Posterior vena cava (tissue), 2 donors: Measurements from ENCODE around the gene GANC. TPM values are rescaled to one million over a fixed set of nuclear protein-coding genes. Genes with fewer than 3 reads are reported as not detected.

Experiments used
- DNase-seq: peaks from one replicate; pipeline ENCODE4 v3.0.0-alpha.2; 2020; ENCODE audit warnings: low spot score
- intact Hi-C, 2 donors: fragments of 100-400 bp; cut with DNase I; formaldehyde crosslinking; loops; one replicate each; pipeline versions ENCODE4 v1.14.1 to v1.14.2; 2022 to 2023
- total RNA-seq, 2 donors: library from RNA; stranded (reverse); fragmentation: NEBNext Ultra II Directional; extraction: Animal tissue kit (Norgen Biotek cat#: 25700); gene quantifications; one replicate each; pipeline ENCODE4 v1.2.1, GENCODE V29; 2021
- donor health status: DM: yes; HTN: yes; CAD: no.
- donor health status: DM: yes; HTN: yes; CAD: no.

The GANC gene
- total RNA-seq, 2 donors from 2014 or later: 30.9 to 34.8 TPM

DNA sequence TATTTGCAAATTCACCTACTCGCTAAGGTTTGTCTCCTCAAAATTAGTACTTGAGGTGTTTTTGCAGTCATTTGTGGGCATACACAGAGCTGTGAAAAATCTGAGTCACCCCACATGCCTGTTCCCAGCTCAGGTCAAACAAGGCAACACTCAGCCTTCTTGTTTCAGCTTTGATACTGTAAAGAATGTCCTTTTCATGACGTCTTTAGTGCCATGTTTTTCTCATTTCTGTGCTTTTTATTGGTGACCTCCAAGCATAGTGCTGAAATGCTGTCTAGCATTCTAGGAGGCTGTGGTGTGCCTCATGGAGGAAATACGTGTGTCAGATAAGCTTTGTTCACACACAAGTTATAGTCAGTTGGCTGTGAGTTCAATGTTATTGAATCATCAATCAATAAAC is 95.1 kb downstream of the GANC start:
- intact Hi-C loops: no loop called here

GRCh38 chr15:42371096-42371495 is 98.1 kb downstream of the GANC start:
- intact Hi-C loops: no loop called here
- no peak for DNase-seq

More for the DNA sequence above, 95.1 kb downstream of the GANC start:
- DNase-seq: no peak

DNA sequence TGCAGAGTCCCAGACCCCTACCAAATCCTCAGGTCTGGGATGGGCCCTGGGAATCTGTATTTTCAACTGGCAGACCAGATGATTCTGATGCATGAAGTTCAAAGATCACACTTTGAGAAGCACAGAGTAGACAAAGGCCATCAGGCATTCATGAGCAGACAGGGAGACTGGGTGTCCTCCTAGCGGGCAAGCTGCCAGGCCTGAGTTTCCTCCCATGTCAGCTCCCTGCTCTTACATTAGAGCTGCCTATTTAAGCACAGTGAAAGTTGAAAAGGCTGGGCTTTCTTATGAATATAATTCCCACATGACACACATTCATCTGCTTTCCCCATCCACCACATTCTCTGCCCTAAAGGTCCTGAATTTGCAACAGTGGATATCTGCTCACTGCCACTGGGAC is 100.3 kb downstream of the GANC start:
- intact Hi-C loops: no loop called here
- DNase-seq: no peak

GRCh38 chr15:42373936-42374335 is 100.9 kb downstream of the GANC start:
- intact Hi-C loops: no loop called here
- no peak for DNase-seq

- intact Hi-C loops: no loop called here
- DNase-seq: no peak
Measured at GRCh38 chr15:42374810-42375209, 101.8 kb downstream of the GANC start.

- DNase-seq: no peak
- intact Hi-C loops: no loop called here
Measured at GRCh38 chr15:42375252-42375651, 102.3 kb downstream of the GANC start.

DNA sequence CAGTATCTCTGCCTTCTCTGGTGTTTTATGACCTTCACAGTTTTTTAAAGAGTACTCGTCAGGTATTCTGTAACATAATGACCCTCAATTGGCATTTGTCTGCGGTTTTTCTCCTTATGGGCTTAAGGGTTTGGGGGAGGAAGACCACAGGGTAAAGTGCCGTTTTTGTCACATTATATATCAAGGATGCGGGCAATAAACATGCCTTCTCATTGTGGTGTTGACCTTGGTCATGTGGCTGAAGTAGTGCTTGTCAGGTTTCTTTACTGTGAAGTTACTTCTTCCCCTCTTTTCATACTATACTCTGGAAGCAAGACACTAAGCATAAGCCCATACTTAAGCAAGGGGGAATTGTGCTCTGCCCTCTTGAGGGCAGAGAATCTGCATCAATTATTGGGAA is 102.9 kb downstream of the GANC start:
- no peak for DNase-seq
- intact Hi-C loops: no loop called here

DNA sequence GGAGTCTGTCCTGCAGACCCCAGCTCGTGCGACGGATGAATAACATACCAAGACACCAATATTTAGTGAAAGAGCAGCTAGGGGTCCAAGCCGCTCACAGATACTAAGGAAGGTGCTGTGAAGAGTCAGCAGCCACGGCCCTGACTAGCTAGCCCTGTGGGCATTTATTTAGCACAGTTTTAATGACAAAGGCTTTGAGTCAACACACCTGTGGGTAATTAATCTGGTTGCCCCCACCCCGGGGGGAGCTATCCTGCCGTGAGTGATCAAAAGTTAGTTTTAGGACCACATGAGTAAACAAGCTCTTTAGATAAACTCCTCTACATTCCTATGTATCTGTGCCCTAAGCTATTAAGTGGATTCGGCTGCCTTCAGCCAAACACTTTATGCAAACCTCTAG is 105.0 kb downstream of the GANC start:
- intact Hi-C loops: no loop called here
- no peak for DNase-seq

DNA sequence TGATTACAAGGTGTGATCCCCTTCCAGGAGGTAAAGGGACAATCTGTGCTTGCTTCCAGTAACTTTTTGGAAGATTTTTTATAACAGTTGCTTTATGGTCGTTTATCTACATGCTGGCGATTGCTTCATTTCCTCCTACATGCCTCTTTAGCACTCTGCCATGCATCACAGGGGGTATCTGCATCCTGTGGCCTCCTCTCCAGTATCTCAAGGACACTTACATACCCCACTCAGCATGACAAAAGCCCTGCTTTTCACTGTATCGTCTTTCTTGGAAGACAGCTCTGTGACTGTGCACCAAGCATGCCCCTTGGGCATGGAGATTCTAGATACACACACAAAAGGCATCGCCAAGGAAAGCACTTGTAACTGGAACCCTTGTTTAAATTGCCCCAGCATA is 111.6 kb downstream of the GANC start:
- DNase-seq: no peak
- intact Hi-C loops: no loop called here

DNA sequence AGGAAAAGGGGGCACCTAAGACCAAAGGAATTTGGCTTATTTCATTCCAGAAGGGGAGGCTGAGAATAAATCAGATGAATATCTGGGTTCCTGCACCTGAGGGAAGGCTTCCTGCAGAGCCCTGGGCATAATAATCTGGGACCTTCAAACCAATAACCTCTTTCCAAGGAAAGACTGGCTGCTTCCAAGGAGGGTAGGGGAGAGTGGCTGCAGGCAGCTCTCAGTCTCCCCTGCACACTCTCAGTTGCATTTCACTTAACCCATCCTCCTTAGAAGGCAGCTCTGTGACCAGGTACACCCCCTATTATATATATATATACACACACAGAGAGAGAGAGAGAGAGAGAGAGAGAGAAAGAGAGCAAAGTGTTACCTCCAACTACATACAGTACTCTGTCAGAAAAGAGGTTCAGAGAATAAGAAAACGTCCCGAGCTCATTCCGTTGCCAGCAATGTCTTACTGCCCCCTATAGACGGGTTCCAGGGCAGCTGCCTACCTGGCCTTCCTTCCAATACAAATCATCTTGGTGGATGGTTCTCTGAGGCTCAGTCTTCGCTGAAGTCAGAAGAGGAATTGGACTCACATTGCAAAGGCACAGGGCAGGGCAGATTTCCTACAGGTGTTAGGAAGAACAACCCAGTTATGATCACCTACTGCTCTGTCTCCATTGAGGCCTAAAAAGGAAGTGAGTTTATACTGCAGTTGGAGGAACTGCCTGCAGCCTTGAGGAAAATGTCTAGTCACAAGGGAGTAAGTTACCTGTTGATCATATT is 112.4 kb downstream of the GANC start:
- intact Hi-C loops: no loop called here
- DNase-seq: no peak

DNA sequence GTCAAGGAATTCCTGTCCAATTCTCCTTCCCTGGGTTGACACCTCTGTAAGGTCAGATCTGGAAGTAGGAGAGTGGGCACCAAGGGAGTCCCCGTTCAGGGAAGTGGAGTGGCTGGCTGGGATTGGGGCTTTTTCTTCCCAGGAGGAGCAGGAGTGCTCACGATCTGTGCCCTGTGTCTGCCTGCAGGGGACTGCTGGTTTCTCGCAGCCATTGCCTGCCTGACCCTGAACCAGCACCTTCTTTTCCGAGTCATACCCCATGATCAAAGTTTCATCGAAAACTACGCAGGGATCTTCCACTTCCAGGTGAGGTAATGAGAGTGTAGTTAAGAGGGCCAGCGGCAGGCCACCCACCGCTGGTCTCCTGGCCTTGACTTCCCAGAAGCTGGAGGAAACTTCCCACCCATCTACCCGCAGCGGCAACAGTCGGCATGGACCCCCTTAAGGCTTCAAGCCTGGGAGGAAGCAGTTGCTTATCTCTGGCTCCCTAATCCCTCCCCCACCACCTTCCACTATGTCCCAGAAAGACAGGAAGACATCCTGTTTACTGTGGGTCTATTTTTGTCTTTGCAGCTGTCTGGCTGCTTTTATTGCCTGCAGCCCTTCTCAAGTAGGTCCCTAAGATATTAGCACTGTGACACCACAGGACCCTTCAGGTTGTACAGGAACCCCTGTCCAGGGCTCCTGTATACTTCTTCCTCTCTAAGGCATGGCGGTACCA is 113.1 kb downstream of the GANC start:
- no peak for DNase-seq
- intact Hi-C loops: no loop called here

DNA sequence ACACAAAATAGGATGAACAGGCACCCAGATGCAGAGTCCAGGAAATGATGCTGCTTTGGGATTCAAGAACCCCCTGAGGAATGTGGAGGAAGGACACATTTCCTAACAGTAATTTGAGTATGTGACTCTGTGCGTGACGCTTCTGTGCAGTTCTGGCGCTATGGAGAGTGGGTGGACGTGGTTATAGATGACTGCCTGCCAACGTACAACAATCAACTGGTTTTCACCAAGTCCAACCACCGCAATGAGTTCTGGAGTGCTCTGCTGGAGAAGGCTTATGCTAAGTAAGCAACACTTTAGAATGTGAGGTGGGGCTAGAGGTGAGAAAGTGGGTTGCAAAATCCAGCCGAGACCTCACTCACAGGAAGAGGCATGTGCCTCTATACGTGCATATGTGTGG is 114.6 kb downstream of the GANC start:
- no peak for DNase-seq
- intact Hi-C loops: no loop called here

GRCh38 chr15:42392309-42393024 is 119.5 kb downstream of the GANC start:
- intact Hi-C loops: no loop called here
- DNase-seq: no peak

DNA sequence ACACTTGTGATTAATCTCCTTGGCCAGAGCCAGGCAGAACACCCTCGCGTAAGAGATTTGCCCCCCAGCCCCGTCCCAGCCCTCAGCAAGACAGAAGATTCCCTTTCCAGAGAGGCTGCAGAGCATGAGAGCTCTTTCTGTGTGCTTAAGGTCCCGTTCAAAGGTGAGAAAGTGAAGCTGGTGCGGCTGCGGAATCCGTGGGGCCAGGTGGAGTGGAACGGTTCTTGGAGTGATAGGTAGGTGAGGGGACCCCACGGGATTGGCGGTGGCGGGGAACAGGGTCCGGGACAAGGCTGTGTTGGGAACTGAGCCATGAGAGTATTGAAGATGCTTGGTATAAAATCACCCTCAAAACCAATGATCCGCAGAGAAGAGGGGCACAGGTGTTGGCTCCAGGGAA is 121.1 kb downstream of the GANC start:
- intact Hi-C loops: no loop called here
- DNase-seq: no peak

DNA sequence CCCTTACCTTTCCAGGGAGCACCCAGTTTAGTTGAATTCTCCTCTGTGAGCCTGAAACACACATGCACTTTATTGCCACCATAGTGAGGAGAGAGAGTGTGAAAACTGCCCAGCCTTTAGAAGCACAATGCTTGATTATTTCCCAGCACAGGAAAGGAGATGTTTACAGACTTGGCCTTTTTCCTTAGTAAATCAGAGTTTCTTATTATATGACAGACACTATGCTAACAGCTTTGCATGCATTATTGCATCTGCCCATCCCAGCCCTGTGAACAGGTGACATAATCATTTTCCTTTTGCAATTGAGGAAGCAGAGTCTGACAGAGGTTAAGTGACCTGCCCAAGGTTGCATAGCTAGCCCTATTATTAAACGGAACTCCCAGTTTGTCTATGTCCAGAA is 122.8 kb downstream of the GANC start:
- no peak for DNase-seq
- intact Hi-C loops: no loop called here

- DNase-seq: no peak
- intact Hi-C loops: loop anchor here in 1 of 2 donors (2.0 kb wide), 1 partner anchor 383 kb away; no protein-coding TSS in a partner anchor
Measured at GRCh38 chr15:42401544-42402454, 128.8 kb downstream of the GANC start.

DNA sequence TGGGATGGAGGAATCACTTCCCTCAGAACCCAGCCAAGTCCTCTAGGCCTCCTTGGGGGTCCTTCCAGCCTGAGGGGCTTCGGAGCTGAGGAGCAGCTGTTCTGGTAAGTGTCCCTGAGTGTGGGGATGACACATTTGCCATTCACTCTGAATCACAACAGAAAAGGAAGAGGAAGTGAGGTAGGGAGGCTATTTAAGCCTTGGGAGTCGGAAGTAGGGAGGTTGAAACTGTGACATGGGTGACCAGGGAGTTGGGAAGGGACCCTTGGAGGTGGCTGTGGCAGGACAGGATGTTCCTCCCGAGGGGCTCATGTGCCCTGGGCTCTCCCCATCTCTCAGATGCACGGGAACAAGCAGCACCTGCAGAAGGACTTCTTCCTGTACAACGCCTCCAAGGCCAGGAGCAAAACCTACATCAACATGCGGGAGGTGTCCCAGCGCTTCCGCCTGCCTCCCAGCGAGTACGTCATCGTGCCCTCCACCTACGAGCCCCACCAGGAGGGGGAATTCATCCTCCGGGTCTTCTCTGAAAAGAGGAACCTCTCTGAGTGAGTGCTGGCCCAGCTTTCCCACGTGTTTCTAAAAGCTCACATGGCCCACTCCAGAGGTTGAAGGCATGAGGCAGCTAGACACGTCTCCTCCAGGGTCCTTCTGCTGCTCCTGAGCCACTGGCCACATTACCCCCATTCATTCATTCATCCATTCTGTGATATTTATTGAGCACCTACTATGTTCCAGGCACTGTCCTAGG is 129.6 kb downstream of the GANC start:
- no peak for DNase-seq
- intact Hi-C loops: loop anchor here in 1 of 2 donors (2.0 kb wide), 1 partner anchor 384 kb away; no protein-coding TSS in a partner anchor

DNA sequence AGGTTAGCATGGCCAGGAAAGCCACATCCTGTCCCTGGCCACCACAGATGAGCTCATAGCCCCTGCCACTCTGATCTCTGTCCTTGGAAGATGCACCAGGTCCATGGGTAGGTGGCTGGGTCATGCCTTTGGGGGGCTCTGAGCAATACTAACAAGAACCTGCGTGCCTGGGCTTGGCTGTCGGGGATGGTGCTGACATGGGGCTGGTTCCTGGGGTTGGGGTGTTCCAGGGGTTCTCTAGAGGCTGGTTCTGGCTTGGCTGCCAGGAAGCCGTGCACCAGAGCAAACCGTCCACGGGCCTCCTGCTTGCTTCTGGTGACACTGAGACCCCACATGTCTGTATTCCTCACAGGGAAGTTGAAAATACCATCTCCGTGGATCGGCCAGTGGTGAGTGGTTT is 130.4 kb downstream of the GANC start:
- no peak for DNase-seq
- intact Hi-C loops: loop anchor here in 1 of 2 donors (2.0 kb wide), 1 partner anchor 385 kb away; no protein-coding TSS in a partner anchor
